ENCODE results near the gene SPEM2.

The SPEM2 gene

GRCh38 chr17:7425316-7425715, at the start of gene SPEM2:
SPEM2 (plus strand) TSS chr17:7425616; CDS start chr17:7425689, 73 bp downstream.
- no peak for DNase-seq

DNA sequence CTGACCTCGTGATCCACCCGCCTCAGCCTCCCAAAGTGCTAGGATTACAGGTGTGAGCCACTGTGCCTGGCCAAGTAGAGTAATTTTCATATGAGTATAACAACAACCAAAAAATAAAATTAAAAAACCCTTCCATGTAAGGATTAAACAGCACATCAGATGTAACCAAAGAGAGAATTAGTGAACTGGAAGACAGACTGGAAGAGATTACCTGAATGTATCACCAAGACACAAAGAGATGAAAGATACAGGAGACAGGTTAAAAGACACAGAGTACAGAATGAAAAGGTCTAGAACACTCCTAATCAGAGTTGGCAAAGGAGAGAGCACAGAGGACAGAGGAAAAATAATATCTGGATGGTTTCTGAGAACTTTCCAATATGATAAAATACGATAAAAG, 46.3 kb upstream of the SPEM2 start:
- DNase-seq, result no peak

DNA sequence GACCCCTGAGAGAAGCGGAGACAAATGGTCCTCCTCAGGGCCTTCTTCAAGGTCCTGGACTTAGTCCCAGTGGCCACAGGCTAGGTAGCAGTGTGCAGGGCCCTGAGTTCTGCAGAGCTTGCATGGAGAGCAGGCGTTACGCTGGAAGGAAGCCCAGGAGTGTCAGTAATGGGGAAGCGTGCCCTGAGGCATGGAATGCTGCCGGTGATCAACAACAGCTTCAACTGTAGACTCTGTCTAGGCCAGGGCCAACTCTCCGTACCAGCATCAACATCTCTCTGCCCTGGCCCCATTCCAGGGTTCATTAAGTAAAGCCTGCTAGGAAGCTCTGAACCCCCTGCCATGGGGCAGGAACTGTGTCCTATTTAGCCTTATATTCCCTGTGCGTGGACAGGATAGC, 45.1 kb upstream of the SPEM2 start:
- peak; percentile 90 for DNase-seq

DNA sequence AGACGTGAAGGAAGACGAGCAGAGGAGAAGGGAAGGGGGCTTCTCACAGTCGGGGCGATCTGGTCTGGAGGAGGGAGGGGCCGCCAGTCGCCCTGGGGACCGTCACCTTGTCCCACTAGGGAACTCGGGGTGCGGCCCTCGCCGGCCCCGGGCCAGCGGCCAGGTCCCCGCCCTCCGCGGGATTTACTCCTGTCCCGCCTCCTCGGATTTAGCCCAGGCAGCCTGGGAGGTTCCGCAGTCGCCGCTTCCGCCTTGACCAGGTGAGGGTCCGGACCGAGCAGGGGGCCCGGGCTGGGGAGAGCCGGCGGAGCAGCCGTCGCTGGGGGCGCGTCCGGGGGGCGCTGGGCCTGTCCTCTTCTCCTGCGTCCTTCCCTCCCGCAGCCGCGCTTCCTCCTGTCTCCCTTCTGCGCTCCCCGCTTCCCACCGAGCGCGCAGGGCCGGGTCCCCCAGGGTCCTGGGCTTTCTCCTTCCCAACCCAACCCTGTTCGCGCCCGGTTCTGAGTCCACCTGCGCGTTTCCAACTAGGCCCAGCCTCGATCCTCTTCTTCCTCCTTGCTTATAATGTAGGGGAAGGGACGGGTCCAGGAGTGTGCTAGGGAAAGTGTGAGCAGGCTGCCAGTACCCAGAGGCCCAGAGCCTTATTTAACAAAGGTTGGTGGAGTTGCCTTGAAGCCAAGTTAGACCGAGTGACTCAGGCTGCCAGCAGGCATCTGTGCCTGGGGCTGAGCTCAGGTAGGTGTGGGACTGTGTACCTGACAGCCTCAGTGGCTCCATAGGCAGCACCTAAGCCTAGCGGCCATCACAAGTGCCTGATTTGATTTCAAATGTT, 44.3 kb upstream of the SPEM2 start, which contains the start of gene TNK1:
TSS of gene TNK1 (plus strand) at position 235 of the 829 bp plus-strand sequence. CDS start 1,838 bp downstream, outside the sequence.
- DNase-seq, result peak; percentile 2

DNA sequence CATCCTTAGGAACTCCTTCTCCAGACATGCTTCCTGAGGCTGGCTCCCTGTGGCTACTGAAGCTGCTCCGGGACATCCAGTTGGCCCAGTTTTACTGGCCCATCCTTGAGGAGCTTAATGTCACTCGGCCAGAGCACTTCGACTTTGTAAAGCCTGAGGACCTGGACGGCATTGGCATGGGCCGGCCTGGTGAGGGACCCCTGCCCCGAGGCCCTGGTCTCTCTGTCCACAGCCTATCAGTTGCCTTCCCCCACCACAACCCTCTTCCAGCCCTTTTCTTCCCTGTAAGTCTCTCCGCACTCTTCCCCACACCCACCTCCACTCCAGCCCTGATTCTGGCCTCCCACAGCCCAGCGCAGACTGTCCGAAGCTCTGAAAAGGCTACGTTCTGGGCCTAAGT, 42.5 kb upstream of the SPEM2 start:
- DNase-seq, result no peak

DNA sequence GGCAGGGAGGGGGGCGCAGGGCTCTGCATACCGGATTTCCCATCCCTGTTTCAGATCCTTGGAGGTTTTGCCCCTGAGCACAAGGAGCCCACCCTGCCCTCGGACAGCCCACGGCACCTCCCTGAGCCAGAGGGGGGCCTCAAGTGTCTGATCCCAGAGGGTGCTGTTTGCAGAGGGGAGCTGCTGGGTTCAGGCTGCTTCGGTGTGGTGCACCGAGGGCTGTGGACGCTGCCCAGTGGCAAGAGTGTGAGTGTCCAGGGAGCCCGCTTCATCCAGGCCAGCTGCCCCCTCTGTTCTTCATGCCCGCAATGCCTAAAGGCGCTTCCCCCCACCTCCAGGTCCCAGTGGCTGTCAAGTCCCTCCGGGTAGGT, 42.1 kb upstream of the SPEM2 start:
- DNase-seq, result no peak

GRCh38 chr17:7383742-7384488, 41.5 kb upstream of the SPEM2 start:
- DNase-seq, result no peak

GRCh38 chr17:7384489-7385081, 40.8 kb upstream of the SPEM2 start:
- DNase-seq, result no peak

GRCh38 chr17:7388856-7389255, 36.6 kb upstream of the SPEM2 start:
- DNase-seq, result no peak

DNA sequence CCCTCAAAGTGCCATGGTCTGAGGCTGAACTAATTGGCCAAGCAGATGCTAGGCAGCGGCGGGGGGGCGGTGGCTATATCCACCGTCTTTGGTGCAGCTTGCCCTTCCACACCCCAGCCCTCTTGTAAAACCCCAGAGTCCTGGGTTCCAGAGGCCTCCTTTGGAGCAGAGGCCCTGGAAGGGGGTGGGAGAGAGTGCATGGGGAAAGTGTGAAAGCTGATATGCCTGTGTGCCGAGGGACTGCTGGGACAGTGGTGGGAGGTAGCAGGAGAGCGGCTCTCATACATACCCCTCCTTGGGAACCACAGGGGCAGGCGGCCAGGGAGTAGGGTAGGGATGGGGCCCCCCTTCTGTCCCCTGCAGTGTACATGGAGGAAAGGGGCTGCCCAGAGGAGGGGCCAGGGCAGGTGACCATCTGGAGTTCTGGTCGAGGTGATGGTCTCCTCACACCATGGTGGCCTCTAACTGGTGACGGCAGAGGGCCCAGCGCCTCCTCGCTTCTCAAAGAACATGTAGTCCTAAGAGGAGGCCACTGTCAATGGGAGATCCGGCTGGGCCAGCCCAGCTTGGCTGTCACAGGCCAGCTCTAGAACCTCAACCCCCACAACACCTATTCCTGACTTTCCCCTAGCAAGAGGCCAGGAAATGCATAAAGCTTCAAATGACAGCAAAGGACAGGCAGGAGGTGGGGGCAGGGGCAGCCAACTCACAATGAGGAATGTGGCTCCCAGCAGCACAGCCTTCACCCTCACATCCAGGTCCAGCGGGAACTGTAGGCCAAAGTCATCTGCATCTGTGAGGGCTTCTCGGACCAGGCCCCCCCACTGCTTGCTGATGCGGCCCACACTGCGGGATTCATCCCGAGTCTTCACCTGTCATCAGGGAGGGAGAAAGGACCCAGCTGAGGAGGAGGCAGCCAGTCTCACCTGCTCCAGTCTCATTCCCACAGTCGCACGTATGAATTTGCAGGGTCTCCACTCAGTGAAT, 35.2 kb upstream of the SPEM2 start:
- no peak for DNase-seq

- DNase-seq, result no peak
Measured at GRCh38 chr17:7391307-7391706, 34.1 kb upstream of the SPEM2 start.

DNA sequence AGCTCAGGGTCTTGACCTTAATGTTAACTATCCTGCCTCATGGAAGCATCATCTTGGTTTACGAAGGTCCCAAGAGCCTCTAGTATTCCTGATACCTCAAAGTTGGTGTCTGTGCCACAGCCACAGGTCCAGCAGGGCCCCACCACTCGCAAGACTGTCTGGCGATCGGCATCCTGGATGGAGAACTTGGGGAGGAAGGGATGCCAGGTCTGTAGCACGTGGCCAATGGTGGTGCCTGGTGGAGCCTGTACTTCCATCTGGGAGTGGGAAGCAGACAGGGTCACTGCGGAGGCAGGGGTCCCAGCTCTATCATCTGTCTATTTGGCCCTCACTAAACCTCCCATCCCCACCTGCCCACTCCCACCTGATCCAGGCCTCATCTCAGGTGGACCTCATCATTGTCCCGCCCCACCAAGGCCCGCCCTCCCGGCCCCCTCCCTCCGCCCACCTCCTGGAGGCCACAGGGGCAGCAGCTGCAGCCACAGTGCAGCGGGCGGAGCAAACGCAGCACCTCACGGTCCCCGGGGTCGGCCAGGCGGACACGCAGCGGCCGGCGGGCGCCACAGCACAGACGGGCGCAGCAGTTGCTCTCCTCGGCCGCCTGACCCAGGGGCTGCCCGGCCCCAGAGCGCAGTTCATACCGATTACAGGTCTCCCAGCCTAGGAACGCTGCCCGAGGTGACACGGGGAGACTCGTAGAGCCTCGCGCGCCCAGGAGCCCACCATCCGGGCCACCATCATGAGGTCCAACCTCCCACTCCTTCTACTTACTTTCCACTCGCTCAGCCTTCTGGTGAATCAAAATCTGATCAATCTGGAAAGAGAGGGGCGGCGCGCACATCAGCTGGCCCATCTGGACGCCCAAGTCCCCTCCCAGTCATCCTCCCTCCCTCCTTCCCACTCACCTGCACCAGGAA, 32.5 kb upstream of the SPEM2 start:
- no peak for DNase-seq

GRCh38 chr17:7393613-7394451, 31.6 kb upstream of the SPEM2 start:
- peak; percentile 74 for DNase-seq

GRCh38 chr17:7394452-7395191, 30.8 kb upstream of the SPEM2 start, which contains the start of gene PLSCR3:
PLSCR3 (minus strand) TSS chr17:7394525; CDS start chr17:7394110, 415 bp downstream.
- DNase-seq, result peak; percentile 75

- no peak for DNase-seq
Measured at GRCh38 chr17:7396147-7396546, 29.3 kb upstream of the SPEM2 start.

GRCh38 chr17:7398612-7399011, 26.8 kb upstream of the SPEM2 start:
- no peak for DNase-seq

DNA sequence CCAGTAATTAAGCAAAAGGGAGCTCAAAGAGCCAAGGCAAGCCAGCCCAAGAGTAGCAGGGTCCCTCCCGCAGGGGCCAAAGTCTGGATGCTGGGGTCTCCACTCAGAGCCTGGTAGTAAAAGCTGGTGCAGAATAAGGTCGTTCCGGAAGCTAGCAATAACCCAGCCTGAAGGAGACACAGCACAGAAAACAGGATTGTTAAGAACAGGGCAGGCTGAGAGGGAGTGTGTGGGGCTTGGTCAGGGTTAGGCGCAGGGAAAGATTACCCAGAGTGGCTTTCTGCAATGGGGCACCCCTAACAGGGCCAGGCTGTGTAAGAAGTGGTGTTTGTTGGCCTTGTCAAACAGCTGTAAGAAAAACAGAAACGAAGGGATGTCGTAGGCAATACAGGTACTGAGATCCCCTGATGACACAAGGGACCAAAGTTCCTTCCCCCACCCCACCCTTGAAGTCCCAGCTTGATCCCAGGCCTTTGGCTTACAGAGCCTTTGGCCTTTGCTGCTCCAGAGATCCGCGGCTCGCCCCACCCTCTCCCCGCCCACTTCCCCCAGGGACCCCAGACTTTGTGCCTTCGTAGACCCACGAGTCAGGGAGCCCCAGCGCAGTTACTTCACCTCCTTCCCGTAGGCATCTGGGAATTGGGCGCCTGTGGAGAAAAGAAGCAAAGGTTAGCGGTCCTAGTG, 22.2 kb upstream of the SPEM2 start:
- peak; percentile 35 for DNase-seq

GRCh38 chr17:7403727-7403976, 21.8 kb upstream of the SPEM2 start:
- peak; percentile 85 for DNase-seq
